Coronary artery (tissue), 2 donors: ENCODE results near the gene ACTC1.
"Not testable (repeated sequence)": the region's sequence is repeated elsewhere in the genome, so short reads cannot be mapped to it uniquely, and the experiment has no call there.

Experiments used
- DNase-seq: peaks from one replicate; pipeline ENCODE4 v3.0.0-alpha.2; 2017; ENCODE audit warnings: low spot score
- H3K27ac ChIP-seq, 2 donors: fragments of 200-600 bp; sonication (generic); one replicate each; pipeline ENCODE4 v1.5.1; 2016 to 2019
- H3K4me3 ChIP-seq: fragments of 200-600 bp; sonication (generic); 2 replicates; pipeline ENCODE4 v1.5.1; 2016; ENCODE audit warnings: mild to moderate bottlenecking, moderate library complexity
- CTCF ChIP-seq: fragments of 200-600 bp; sonication (generic); IDR thresholded peaks from one replicate; pipeline ENCODE4 v1.5.1; 2019; ENCODE audit warnings: antibody characterized with exemption

Gene ACTC1

GRCh38 chr15:34809186-34809585, 13.8 kb upstream of the ACTC1 start:
- Histone ChIP-seq H3K27ac (no peak overlapping the region), H3K4me3 (no peak overlapping the region)
- DNase-seq: no peak
- no peak for TF ChIP-seq CTCF

DNA sequence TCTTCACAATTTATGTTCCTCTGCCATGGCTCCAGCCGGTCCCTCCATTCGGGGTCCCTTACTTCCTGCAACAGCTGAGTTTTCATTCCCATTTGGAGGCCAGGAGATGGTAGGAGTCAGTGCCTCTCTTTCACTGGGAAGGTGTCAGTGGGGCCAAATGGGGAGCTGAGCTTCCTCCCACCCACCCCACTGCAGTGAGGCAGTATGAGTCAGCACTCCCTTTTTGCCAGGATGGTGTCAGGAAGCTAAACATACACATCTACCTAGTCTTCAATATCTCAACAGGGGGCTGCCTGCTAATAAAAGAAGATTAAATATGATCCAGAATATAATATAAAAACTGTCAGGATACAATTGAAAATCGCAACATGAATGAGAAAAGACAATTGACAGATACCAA, 12.7 kb upstream of the ACTC1 start:
- no peak for TF ChIP-seq CTCF
- no peak for DNase-seq
- Histone ChIP-seq H3K27ac (no peak overlapping the region), H3K4me3 (no peak overlapping the region)

- not testable (repeated sequence) for H3K27ac ChIP-seq, DNase-seq, H3K4me3 ChIP-seq
Observed at GRCh38 chr15:34807241-34807640, 11.9 kb upstream of the ACTC1 start.

- no peak for DNase-seq
- TF ChIP-seq CTCF: no peak
- H3K27ac ChIP-seq: no peak overlapping the region
- H3K4me3 ChIP-seq: no peak overlapping the region
Observed at GRCh38 chr15:34804776-34805175, 9.4 kb upstream of the ACTC1 start.

- TF ChIP-seq CTCF: no peak
- H3K27ac ChIP-seq: no peak overlapping the region
- no peak for DNase-seq
- H3K4me3 ChIP-seq: no peak overlapping the region
Observed at GRCh38 chr15:34804113-34804512, 8.8 kb upstream of the ACTC1 start.

DNA sequence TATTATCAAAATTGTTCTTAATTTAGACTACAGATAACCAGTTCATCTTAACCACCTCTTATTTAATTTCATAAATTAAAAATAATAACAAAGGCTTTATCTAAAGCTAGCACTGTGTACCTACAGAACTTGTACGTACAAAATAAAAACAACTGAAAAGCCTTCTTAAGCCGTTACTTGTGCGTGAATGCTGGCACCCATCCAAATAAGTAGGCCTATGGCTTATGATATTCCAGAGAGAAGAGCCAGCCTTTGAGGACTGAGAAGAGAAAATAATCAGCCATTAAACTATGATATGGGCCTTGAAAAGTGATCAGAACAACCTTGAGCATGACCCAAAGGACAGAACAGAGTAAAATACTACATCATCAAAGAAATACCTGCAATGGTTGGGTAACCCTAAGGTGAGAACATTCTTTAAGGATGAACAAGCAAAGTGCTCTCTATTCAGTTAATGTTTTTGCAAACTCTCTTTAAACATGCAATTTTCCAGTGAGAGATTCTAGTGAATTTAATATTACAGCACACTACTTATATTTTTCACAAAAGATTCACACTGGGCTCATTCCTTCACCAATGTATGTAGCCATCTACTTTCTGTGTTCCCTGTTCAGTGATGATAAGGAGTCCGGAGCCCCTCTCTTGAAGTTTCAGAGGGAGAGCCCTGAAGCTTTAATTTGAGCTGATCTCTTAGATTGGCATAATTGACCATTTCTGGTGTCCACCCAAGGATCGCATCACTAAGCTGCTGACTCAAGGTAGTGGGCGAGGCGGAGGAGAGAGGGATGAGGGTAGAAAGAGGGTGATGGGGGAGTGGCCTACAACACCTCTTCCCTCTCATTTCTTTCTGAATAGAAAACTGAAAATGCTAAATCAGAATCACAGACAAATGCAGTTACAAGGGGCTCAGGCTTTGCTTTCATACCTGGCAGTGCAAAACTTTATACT, 7.7 kb upstream of the ACTC1 start:
- DNase-seq: no peak
- no peak for TF ChIP-seq CTCF
- Histone ChIP-seq H3K4me3 (no peak overlapping the region), H3K27ac (no peak overlapping the region)

GRCh38 chr15:34802371-34802770, 7.0 kb upstream of the ACTC1 start:
- DNase-seq: no peak
- TF ChIP-seq CTCF: no peak
- H3K4me3 ChIP-seq: no peak overlapping the region
- no peak overlapping the region for H3K27ac ChIP-seq
